Ishikawa (cell line): ENCODE results near the gene MGA.

Source experiments
- CEBPB ChIP-seq: IDR thresholded peaks from 2 replicates; pipeline ENCODE4 v1.6.1; 2012
- CREB1 ChIP-seq: IDR thresholded peaks from 2 replicates; pipeline ENCODE4 v1.6.1; 2012; ENCODE audit warnings: low read depth
- EGR1 ChIP-seq: IDR thresholded peaks from 2 replicates; pipeline ENCODE4 v1.6.1; 2012
- EP300 ChIP-seq: IDR thresholded peaks from 2 replicates; pipeline ENCODE4 v1.6.1; 2012; ENCODE audit warnings: borderline replicate concordance
- FOXM1 ChIP-seq: IDR thresholded peaks from 2 replicates; pipeline ENCODE4 v1.6.1; 2012; ENCODE audit warnings: low read depth, borderline replicate concordance
- NFIC ChIP-seq: IDR thresholded peaks from 2 replicates; pipeline ENCODE4 v1.6.1; 2012
- RAD21 ChIP-seq: IDR thresholded peaks from 2 replicates; pipeline ENCODE4 v1.6.1; 2012; ENCODE audit warnings: low read depth
- REST ChIP-seq: IDR thresholded peaks from 2 replicates; pipeline ENCODE4 v1.6.1; 2012; ENCODE audit warnings: low read depth, mild to moderate bottlenecking
- TAF1 ChIP-seq: IDR thresholded peaks from 2 replicates; pipeline ENCODE4 v1.6.1; 2012; ENCODE audit warnings: low read depth, mild to moderate bottlenecking
- TCF12 ChIP-seq: IDR thresholded peaks from 2 replicates; pipeline ENCODE4 v1.6.1; 2012; ENCODE audit warnings: low read depth
- TEAD4 ChIP-seq: IDR thresholded peaks from 2 replicates; pipeline ENCODE4 v1.6.1; 2012
- YY1 ChIP-seq: IDR thresholded peaks from 2 replicates; pipeline ENCODE4 v1.6.1; 2012; ENCODE audit warnings: low read depth
- ZBTB7A ChIP-seq: IDR thresholded peaks from 2 replicates; pipeline ENCODE4 v1.6.1; 2012; ENCODE audit warnings: low read depth
- TF ChIP-seq, protein P1 (sequence below): IDR thresholded peaks from 2 replicates; pipeline ENCODE4 v1.6.1; 2012
- TF ChIP-seq, protein P2 (sequence below): IDR thresholded peaks from 2 replicates; pipeline ENCODE4 v1.6.1; 2012

The MGA gene

DNA sequence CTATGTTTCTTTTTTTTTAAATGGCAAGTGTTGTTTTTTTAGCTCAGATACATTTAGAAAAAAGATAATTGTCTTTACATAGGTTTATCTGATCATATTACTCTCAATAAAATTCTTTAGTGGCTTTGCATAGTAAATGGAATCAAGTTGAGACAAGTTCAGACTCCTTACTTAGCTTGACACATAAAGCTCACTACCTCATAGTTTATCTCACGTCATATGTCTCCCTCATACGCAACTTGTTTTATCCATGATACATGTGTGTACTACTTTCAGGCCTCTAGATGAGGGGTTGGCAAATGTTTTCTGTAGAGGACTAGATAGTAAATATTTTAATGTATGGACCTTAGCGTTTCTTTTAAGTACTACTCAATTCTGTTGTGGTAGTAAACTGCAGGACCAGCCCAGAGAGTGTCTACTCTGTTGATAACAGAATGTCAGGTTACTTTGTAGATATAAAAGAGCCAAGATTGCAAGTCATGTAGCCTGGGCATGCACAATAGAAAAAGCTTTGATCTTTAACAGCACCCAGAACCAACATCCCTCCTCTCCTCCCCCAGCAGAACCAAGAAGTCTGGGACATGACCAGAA, 28.2 kb upstream of the MGA start:
- no peak for TF ChIP-seq FOXM1

- TF ChIP-seq TCF12, result no peak
- TF ChIP-seq CEBPB, result no peak
- no peak for TF ChIP-seq NFIC
- no peak for TF ChIP-seq YY1
- TF ChIP-seq CREB1, result no peak
- TF ChIP-seq TEAD4, result no peak
- no peak for TF ChIP-seq EP300
- TF ChIP-seq, protein P1, sequence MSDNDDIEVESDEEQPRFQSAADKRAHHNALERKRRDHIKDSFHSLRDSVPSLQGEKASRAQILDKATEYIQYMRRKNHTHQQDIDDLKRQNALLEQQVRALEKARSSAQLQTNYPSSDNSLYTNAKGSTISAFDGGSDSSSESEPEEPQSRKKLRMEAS, result no peak
- TF ChIP-seq RAD21, result no peak
- TF ChIP-seq REST, result no peak
- no peak for TF ChIP-seq EGR1
- TF ChIP-seq TAF1, result no peak
- no peak for TF ChIP-seq ZBTB7A
- TF ChIP-seq FOXM1, result no peak
- TF ChIP-seq, protein P2, sequence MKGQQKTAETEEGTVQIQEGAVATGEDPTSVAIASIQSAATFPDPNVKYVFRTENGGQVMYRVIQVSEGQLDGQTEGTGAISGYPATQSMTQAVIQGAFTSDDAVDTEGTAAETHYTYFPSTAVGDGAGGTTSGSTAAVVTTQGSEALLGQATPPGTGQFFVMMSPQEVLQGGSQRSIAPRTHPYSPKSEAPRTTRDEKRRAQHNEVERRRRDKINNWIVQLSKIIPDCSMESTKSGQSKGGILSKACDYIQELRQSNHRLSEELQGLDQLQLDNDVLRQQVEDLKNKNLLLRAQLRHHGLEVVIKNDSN, result no peak
These were observed 26.6 kb upstream of the MGA start for GRCh38 chr15:41633609-41634008.

DNA sequence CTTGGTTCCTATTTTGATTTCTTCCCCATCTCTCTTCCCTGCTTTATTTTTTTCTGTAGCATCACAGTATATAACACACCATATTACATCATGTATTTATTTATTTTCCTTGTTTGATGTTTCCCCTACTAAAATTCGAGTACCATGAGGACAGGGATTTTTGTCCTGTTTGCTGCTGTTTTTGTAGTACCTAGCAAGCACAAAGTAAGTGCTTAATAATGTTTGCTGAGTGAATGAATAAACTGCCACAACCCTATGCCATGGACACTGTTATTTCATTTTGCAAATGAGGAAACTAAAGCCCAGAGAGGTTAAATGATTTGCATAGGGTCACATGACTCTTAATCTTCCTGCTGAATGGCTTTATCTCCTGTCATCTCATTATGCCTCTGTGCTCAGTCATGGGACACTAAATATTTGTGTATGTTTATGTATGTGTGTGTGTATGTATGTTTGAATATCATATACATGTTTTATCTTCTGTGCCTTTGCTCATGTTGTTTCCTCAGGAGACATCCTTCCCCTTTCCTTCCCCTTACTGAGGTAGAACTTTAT, 26.1 kb upstream of the MGA start:
- TF ChIP-seq, protein P2, result peak; percentile 61; the same call in 1 of the 2 replicates
- no peak for TF ChIP-seq NFIC

DNA sequence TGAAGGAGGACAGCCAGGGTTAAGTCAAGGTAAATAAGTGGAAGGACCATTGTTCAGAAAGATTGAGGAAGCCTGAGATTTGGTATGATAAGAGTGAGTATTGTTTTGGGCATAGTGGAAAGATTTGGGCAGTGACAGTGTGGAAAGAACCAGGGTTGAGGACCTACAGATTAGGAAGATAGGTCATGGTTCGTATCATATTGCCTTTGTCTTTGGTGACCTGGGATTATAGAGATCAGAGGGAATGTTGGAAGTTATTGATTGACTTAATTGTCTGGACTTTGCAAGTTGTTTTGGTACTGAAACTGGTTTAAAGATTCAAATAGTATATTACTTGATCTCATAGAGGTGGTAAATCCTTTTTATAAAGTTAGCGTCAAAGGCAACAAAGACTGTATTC, 23.1 kb upstream of the MGA start:
- TF ChIP-seq EP300 (no peak), CREB1 (no peak), NFIC (no peak), FOXM1 (no peak), ZBTB7A (no peak), TEAD4 (no peak)
- TF ChIP-seq, protein P2, result no peak

DNA sequence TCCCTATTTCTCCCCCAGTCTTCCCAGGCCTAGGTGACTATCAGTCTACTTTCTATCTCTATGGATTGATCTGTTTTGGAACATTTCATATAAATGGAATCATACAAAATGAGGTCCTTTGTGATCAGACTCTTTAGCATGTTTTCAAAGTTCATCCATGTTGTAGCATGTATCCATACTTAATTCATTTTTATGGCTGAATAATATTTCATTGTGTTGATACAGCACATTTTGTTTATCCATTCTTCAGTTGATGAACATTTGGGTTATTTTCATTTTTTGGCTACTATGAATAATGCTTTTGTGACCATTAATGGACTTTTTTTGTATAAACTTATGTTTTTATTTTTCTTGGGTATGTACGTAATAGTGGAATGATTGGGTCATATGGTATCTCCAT, 19.2 kb upstream of the MGA start:
- TF ChIP-seq YY1 (no peak), EGR1 (no peak), TCF12 (no peak), CREB1 (no peak), RAD21 (no peak), FOXM1 (no peak), CEBPB (no peak), ZBTB7A (no peak), TEAD4 (no peak), REST (no peak), NFIC (no peak), TAF1 (no peak), EP300 (no peak)
- TF ChIP-seq, protein P1, result no peak
- TF ChIP-seq, protein P2, result no peak
